Activated T-helper 17 cell treated with anti-CD3 and anti-CD28 coated beads, Interleukin-2, amount 50 U/mL, for 72 hours (primary cell): ENCODE data around the gene RPL29. TPM values are rescaled to one million over a fixed set of nuclear protein-coding genes. Genes with fewer than 3 reads are reported as not detected.

Experiments used
- ATAC-seq: fragments of 150-1000 bp; cut with Tn5 transposase; replicated peaks from 2 replicates; pipeline ENCODE4 v1.10.0; 2021; ENCODE audit warnings: mild to moderate bottlenecking, moderate library complexity
- H3K27ac Mint-ChIP-seq: one replicate; pipeline ENCODE4 v1.8.0; 2022; ENCODE audit warnings: mixed read lengths
- H3K27me3 Mint-ChIP-seq: one replicate; pipeline ENCODE4 v1.8.0; 2022; ENCODE audit warnings: mixed read lengths
- H3K36me3 Mint-ChIP-seq: one replicate; pipeline ENCODE4 v1.8.0; 2022; ENCODE audit warnings: low read depth, mild to moderate bottlenecking, mixed read lengths
- H3K4me1 Mint-ChIP-seq: one replicate; pipeline ENCODE4 v1.8.0; 2022; ENCODE audit warnings: mixed read lengths
- H3K4me3 Mint-ChIP-seq: one replicate; pipeline ENCODE4 v1.8.0; 2022; ENCODE audit warnings: mild to moderate bottlenecking, mixed read lengths
- H3K9me3 Mint-ChIP-seq: one replicate; pipeline ENCODE4 v1.8.0; 2022; ENCODE audit warnings: mixed read lengths
- total RNA-seq, 2 donors: library from RNA; stranded (reverse); gene quantifications; one replicate each; pipeline ENCODE4 v1.2.3, GENCODE V29; 2022

RPL29 gene
- total RNA-seq, 2 donors from 2014 or later: 1,433 to 1,498 TPM

- ATAC-seq: peak; percentile 43
- no peaks in the 10 kb centered on the region for H3K36me3 Mint-ChIP-seq
- peaks cover 14% of the 10 kb centered on the region for H3K4me1 Mint-ChIP-seq
- peak overlapping the region; percentile 95 for H3K27ac Mint-ChIP-seq
- H3K4me3 Mint-ChIP-seq: peak overlapping the region; percentile 87
- H3K27me3 Mint-ChIP-seq: no peaks in the 10 kb centered on the region
- H3K9me3 Mint-ChIP-seq: no peaks in the 10 kb centered on the region
These were observed 21.3 kb downstream of the RPL29 start for GRCh38 chr3:51974277-51974962.

GRCh38 chr3:51971350-51971749 lies 24.3 kb downstream of the RPL29 start:
- no peaks in the 10 kb centered on the region for H3K36me3 Mint-ChIP-seq
- ATAC-seq: no peak
- H3K9me3 Mint-ChIP-seq: no peaks in the 10 kb centered on the region
- H3K4me1 Mint-ChIP-seq: peaks cover 12% of the 10 kb centered on the region
- no peak overlapping the region for H3K27ac Mint-ChIP-seq
- no peak overlapping the region for H3K4me3 Mint-ChIP-seq
- no peaks in the 10 kb centered on the region for H3K27me3 Mint-ChIP-seq

GRCh38 chr3:51970606-51971300 lies 24.9 kb downstream of the RPL29 start:
- no peaks in the 10 kb centered on the region for H3K27me3 Mint-ChIP-seq
- H3K4me1 Mint-ChIP-seq: peaks cover 13% of the 10 kb centered on the region
- no peak for ATAC-seq
- H3K36me3 Mint-ChIP-seq: no peaks in the 10 kb centered on the region
- H3K4me3 Mint-ChIP-seq: no peak overlapping the region
- no peak overlapping the region for H3K27ac Mint-ChIP-seq
- no peaks in the 10 kb centered on the region for H3K9me3 Mint-ChIP-seq

- Mint-ChIP-seq H3K4me3 (no peak overlapping the region), H3K27me3 (no peaks in the 10 kb centered on the region), H3K4me1 (peaks cover 14% of the 10 kb centered on the region)
These were observed 25.9 kb downstream of the RPL29 start for GRCh38 chr3:51969841-51970240.

GRCh38 chr3:51968883-51969678 lies 26.6 kb downstream of the RPL29 start:
- Mint-ChIP-seq H3K36me3 (no peaks in the 10 kb centered on the region), H3K27ac (no peak overlapping the region), H3K4me3 (no peak overlapping the region), H3K9me3 (no peaks in the 10 kb centered on the region), H3K4me1 (peaks cover 14% of the 10 kb centered on the region), H3K27me3 (no peaks in the 10 kb centered on the region)
- no peak for ATAC-seq

More at GRCh38 chr3:51969841-51970240, 25.9 kb downstream of the RPL29 start:
- ATAC-seq: no peak
- Mint-ChIP-seq H3K27ac (no peak overlapping the region), H3K9me3 (no peaks in the 10 kb centered on the region), H3K36me3 (no peaks in the 10 kb centered on the region)

- Mint-ChIP-seq H3K4me1 (peaks cover 14% of the 10 kb centered on the region), H3K9me3 (no peaks in the 10 kb centered on the region), H3K27me3 (no peaks in the 10 kb centered on the region), H3K4me3 (peak overlapping the region; percentile 71), H3K36me3 (no peaks in the 10 kb centered on the region), H3K27ac (no peak overlapping the region)
- ATAC-seq: no peak
These were observed 27.4 kb downstream of the RPL29 start for GRCh38 chr3:51968170-51968775.

- H3K36me3 Mint-ChIP-seq: no peaks in the 10 kb centered on the region
- peak within 1 kb of the TSS; percentile 71 for H3K4me3 Mint-ChIP-seq
- peak within 1 kb of the TSS; percentile 77 for H3K27ac Mint-ChIP-seq
- H3K4me1 Mint-ChIP-seq: peaks cover 14% of the 10 kb centered on the region
- peak; percentile 79 for ATAC-seq
- no peaks in the 10 kb centered on the region for H3K27me3 Mint-ChIP-seq
- H3K9me3 Mint-ChIP-seq: no peaks in the 10 kb centered on the region
These were observed 28.1 kb downstream of the RPL29 start, which contains the start of gene PCBP4 for GRCh38 chr3:51967384-51968169. Gene PCBP4 (minus strand): TSS chr3:51967454. CDS start chr3:51961240, 6,214 bp downstream.

- H3K27me3 Mint-ChIP-seq: no peaks in the 10 kb centered on the region
- H3K27ac Mint-ChIP-seq: peak overlapping the region; percentile 77
- no peaks in the 10 kb centered on the region for H3K9me3 Mint-ChIP-seq
- no peaks in the 10 kb centered on the region for H3K36me3 Mint-ChIP-seq
- peak overlapping the region; percentile 65 for H3K4me3 Mint-ChIP-seq
- peak; percentile 81 for ATAC-seq
- peaks cover 14% of the 10 kb centered on the region for H3K4me1 Mint-ChIP-seq
These were observed 28.7 kb downstream of the RPL29 start for GRCh38 chr3:51966922-51967383.

GRCh38 chr3:51966486-51966885 lies 29.2 kb downstream of the RPL29 start:
- Mint-ChIP-seq H3K27me3 (no peaks in the 10 kb centered on the region), H3K4me1 (peaks cover 14% of the 10 kb centered on the region), H3K4me3 (peak overlapping the region; percentile 65), H3K27ac (peak overlapping the region; percentile 77), H3K36me3 (peaks cover under 1% of the 10 kb centered on the region), H3K9me3 (no peaks in the 10 kb centered on the region)
- ATAC-seq: no peak

GRCh38 chr3:51966016-51966415 lies 29.7 kb downstream of the RPL29 start:
- Mint-ChIP-seq H3K4me1 (peaks cover 14% of the 10 kb centered on the region), H3K27ac (no peak overlapping the region), H3K36me3 (peaks cover 4% of the 10 kb centered on the region), H3K4me3 (peak overlapping the region; percentile 65), H3K27me3 (no peaks in the 10 kb centered on the region), H3K9me3 (no peaks in the 10 kb centered on the region)
- ATAC-seq: no peak

GRCh38 chr3:51964521-51964920 lies 31.2 kb downstream of the RPL29 start:
- H3K27me3 Mint-ChIP-seq: no peaks in the 10 kb centered on the region
- peaks cover 14% of the 10 kb centered on the region for H3K4me1 Mint-ChIP-seq
- H3K27ac Mint-ChIP-seq: peak overlapping the region; percentile 34
- H3K36me3 Mint-ChIP-seq: peaks cover 4% of the 10 kb centered on the region
- no peak for ATAC-seq
- no peak overlapping the region for H3K4me3 Mint-ChIP-seq
- no peaks in the 10 kb centered on the region for H3K9me3 Mint-ChIP-seq

GRCh38 chr3:51963951-51964451 lies 31.7 kb downstream of the RPL29 start:
- no peak for ATAC-seq
- H3K4me1 Mint-ChIP-seq: peaks cover 11% of the 10 kb centered on the region
- no peak overlapping the region for H3K27ac Mint-ChIP-seq
- H3K27me3 Mint-ChIP-seq: no peaks in the 10 kb centered on the region
- H3K36me3 Mint-ChIP-seq: peaks cover 4% of the 10 kb centered on the region
- H3K9me3 Mint-ChIP-seq: no peaks in the 10 kb centered on the region
- no peak overlapping the region for H3K4me3 Mint-ChIP-seq

GRCh38 chr3:51962854-51963530 lies 32.7 kb downstream of the RPL29 start:
- peaks cover 5% of the 10 kb centered on the region for H3K27me3 Mint-ChIP-seq
- H3K36me3 Mint-ChIP-seq: peaks cover 11% of the 10 kb centered on the region
- ATAC-seq: no peak
- peaks cover 14% of the 10 kb centered on the region for H3K4me1 Mint-ChIP-seq
- H3K4me3 Mint-ChIP-seq: no peak overlapping the region
- no peak overlapping the region for H3K27ac Mint-ChIP-seq
- no peaks in the 10 kb centered on the region for H3K9me3 Mint-ChIP-seq
